Muscle of leg (tissue), 11 donors: ENCODE results near the gene AK3. TPM values are rescaled to one million over a fixed set of nuclear protein-coding genes. Genes with fewer than 3 reads are reported as not detected.
"Not testable (repeated sequence)": the region's sequence is repeated elsewhere in the genome, so short reads cannot be mapped to it uniquely, and the experiment has no call there.

ENCODE experiments used
- DNase-seq: peaks from one replicate; pipeline ENCODE4 v3.0.0; 2013
- H3K27ac ChIP-seq: one replicate; pipeline ENCODE4 v1.5.1; 2013; ENCODE audit warnings: mild to moderate bottlenecking, low read length, control low read depth
- H3K27me3 ChIP-seq: one replicate; pipeline ENCODE4 v1.6.1; 2013; ENCODE audit warnings: low read length; ENCODE audit not compliant: control insufficient read depth, insufficient read depth
- H3K36me3 ChIP-seq: one replicate; pipeline ENCODE4 v1.6.1; 2013; ENCODE audit warnings: low read length; ENCODE audit not compliant: control insufficient read depth, insufficient read depth
- H3K4me1 ChIP-seq: one replicate; pipeline ENCODE4 v1.6.1; 2013; ENCODE audit warnings: low read length; ENCODE audit not compliant: control insufficient read depth, insufficient read depth
- H3K4me3 ChIP-seq: one replicate; pipeline ENCODE4 v1.5.1; 2013; ENCODE audit warnings: low read length, control low read depth
- H3K9me3 ChIP-seq: replicated peaks from 2 replicates; pipeline ENCODE4 v1.6.1; 2013; ENCODE audit warnings: low read depth, low read length; ENCODE audit not compliant: control insufficient read depth
- WGBS: methylation state at CpG from one replicate; pipeline ENCODE4 v1.1.5; 2013; ENCODE audit warnings: missing lambda C conversion rate; ENCODE audit not compliant: insufficient coverage; 5-methylcytosine and 5-hydroxymethylcytosine counted together
- polyA plus RNA-seq, 8 donors: library from polyadenylated mRNA; unstranded; fragments of 120-200 nt; gene quantifications; one replicate each; pipeline versions ENCODE4 v1.2.1 to v1.2.3, GENCODE V29; 2013; ENCODE audit warnings: inconsistent platforms in 1 of 8, low replicate concordance in 1 of 8; ENCODE audit not compliant: insufficient read length in 8 of 8, insufficient read depth in 1 of 8
- total RNA-seq: library from RNA; stranded (reverse); fragments of 120-200 nt; gene quantifications from one replicate; pipeline ENCODE4 v1.2.4, GENCODE V29; 2013

The AK3 gene
- total and polyA plus RNA-seq, 9 donors = 29.8 to 47.5 (median 39.0) TPM

DNA sequence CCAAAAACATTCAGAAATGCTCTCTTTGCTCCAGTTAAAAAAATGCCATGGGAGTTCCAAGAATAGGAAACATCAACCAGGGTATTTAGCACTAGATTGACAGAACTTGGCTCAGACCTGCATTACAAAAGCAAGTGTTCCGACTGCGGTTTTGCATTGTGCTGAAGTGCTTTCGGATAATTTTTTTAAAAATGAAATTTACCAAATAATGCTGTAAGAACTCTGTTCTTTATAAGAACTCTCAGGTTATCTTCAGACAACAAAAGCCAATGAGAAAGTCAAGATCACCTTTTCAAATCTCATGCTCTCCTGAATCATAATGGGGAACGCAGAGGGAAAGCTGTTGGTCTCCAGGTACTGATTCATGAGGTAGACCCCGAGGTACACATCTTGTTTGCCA lies 79.4 kb downstream of the AK3 start:
- Histone ChIP-seq H3K27me3 (no peaks in the 10 kb centered on the region), H3K4me3 (peak overlapping the region; percentile 65), H3K27ac (no peak overlapping the region), H3K36me3 (no peaks in the 10 kb centered on the region), H3K4me1 (peaks cover 11% of the 10 kb centered on the region), H3K9me3 (no peaks in the 10 kb centered on the region)
- 0% methylated on average over 2 of the region's 5 CpGs for WGBS
- no peak for DNase-seq

- no peaks in the 10 kb centered on the region for H3K36me3 ChIP-seq
- no peak for DNase-seq
- no peaks in the 10 kb centered on the region for H3K9me3 ChIP-seq
- no peaks in the 10 kb centered on the region for H3K27me3 ChIP-seq
- no peak overlapping the region for H3K27ac ChIP-seq
- H3K4me1 ChIP-seq = peaks cover 10% of the 10 kb centered on the region
- no CpG with 5 or more reads among the region's 1 CpG for WGBS
- H3K4me3 ChIP-seq = no peak overlapping the region
Measured at GRCh38 chr9:4661165-4661564, 79.8 kb downstream of the AK3 start.

- not testable (repeated sequence) for H3K4me1 ChIP-seq
Measured at GRCh38 chr9:4660665-4661064, 80.3 kb downstream of the AK3 start.

More at GRCh38 chr9:4660665-4661064, 80.3 kb downstream of the AK3 start:
- not testable (repeated sequence) for DNase-seq, H3K27me3 ChIP-seq, H3K27ac ChIP-seq, H3K9me3 ChIP-seq, H3K36me3 ChIP-seq, H3K4me3 ChIP-seq
- no CpG with 5 or more reads among the region's 5 CpGs for WGBS

Other genes with a start within 250 kb of the AK3 start
- 3.1 TPM for gene PLPP6, start 78.9 kb downstream of the AK3 start, total RNA-seq
- gene PLPP6, start 78.9 kb downstream of the AK3 start, polyA plus RNA-seq = 1 to 10 TPM; 3.3 to 4.6 (median 4.2) TPM
- gene SPATA6L, start 74.7 kb downstream of the AK3 start, total RNA-seq = 0.49 TPM
- under 1 TPM; 0.17 to 0.87 (median 0.51) TPM for gene SPATA6L, start 74.7 kb downstream of the AK3 start, polyA plus RNA-seq
- gene CDC37L1, start 61.6 kb downstream of the AK3 start, total RNA-seq = 23.1 TPM
- gene CDC37L1, start 61.6 kb downstream of the AK3 start, polyA plus RNA-seq = 10 to 100 TPM; 18.3 to 26.7 (median 21.6) TPM
- gene RCL1, start 51.7 kb upstream of the AK3 start, total RNA-seq = 17.9 TPM
- gene RCL1, start 51.7 kb upstream of the AK3 start, polyA plus RNA-seq = 10 to 100 TPM; 11.1 to 16.9 (median 13.4) TPM
- gene JAK2, start 244.1 kb upstream of the AK3 start, total RNA-seq = 10.6 TPM
- 10 to 100 TPM in 5 of 8 donors, 1 to 10 TPM in 3; 6.3 to 14.1 (median 10.8) TPM for gene JAK2, start 244.1 kb upstream of the AK3 start, polyA plus RNA-seq